ENCODE measurements around the gene VSIG4.

- TF ChIP-seq POLR2AphosphoS5 (IDR thresholded peaks at IDR 0.05) (no peak), CTCF (IDR thresholded peaks at IDR 0.05) (no peak)
Observed at GRCh38 chrX:66038115-66038514, 1.8 kb downstream of the VSIG4 start.
